HG02840 (cell line): ENCODE measurements around the gene SYPL2.
"Not testable (repeated sequence)": the region's sequence is repeated elsewhere in the genome, so short reads cannot be mapped to it uniquely, and the experiment has no call there.

ENCODE experiments used
- ATAC-seq: cut with Tn5 transposase; IDR thresholded peaks from one replicate; pipeline ENCODE4 v1.9.1; 2021; ENCODE audit warnings: mild to moderate bottlenecking, moderate library complexity, moderate number of reproducible peaks; ENCODE audit not compliant: unreplicated experiment, low FRiP score

Gene SYPL2

GRCh38 chr1:109466452-109467300, at the start of gene SYPL2:
TSS of gene SYPL2 (plus strand) at chr1:109466546. CDS start at chr1:109466844, 298 bp downstream.
- ATAC-seq, result no peak

- no peak for ATAC-seq
Measured at GRCh38 chr1:109423498-109423897, 42.8 kb upstream of the SYPL2 start.

- peak; percentile 37 for ATAC-seq
Measured at GRCh38 chr1:109425391-109426280, 40.7 kb upstream of the SYPL2 start.

DNA sequence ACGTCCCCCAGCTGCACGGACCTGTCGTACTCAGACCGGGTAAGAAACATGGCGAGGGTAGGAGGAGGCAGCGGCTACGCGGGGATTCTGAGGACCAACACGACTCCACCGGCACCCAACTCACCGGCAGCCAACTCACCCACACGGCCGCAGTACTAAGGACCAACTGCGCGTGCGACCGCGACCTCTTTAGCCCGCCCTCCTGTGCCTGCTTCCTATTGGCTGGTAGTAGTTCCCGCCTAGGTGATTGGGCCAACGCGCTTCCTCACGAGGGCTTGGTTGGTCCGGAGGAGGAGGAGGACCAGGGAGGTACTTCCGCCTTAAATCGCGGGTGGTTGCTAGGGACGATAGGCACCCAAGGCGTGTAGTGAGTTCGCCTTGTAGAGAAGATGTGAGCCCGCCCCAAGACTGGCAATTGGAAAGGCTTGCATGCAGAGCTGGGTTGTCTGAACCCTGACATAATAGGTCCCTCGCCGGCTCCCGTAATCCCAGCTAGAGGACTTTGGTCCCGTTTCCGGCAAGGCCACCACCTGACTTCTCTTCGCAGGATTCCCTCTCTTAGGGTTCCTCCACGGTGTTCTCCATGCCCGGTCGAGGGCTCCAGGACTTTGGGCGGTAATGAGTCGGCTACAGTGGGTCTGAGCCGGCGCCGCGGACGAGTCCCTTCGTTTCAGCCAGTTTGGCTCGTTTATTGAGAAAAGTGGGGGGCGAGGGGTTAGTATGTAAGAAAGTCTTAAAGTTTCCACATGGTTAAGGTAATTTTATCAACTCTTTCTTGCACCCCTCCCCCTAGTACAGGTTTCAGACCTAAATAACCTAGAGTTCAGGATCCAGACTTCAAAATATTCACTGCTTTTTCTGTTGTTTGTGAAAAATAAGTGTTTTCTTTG, 39.8 kb upstream of the SYPL2 start, which contains the start of gene PSMA5:
PSMA5 (minus strand) TSS at position 168 of the 890 bp plus-strand sequence; CDS start at position 50, 118 bp downstream.
- peak; percentile 98 for ATAC-seq

GRCh38 chr1:109427171-109427467, 39.2 kb upstream of the SYPL2 start:
- ATAC-seq, result no peak

DNA sequence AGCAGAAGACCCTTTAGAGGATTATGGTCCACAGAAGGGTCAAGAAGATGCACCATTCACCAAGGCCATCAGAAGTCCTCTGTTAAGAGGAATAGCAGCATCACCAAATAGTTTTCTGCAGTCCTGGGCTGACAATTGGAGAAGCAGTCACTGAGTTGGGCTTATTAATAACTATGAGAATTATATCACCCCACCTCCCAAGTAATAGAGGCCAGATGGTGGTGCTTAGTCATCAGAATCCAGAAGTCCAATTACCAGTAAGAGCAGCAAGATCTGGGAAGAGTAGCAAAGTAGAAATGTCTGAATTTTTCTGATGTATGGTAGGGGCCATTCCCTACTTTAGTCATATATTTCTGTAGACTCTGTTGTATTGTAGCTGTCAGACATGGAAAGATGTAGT, 34.0 kb upstream of the SYPL2 start:
- ATAC-seq, result no peak

DNA sequence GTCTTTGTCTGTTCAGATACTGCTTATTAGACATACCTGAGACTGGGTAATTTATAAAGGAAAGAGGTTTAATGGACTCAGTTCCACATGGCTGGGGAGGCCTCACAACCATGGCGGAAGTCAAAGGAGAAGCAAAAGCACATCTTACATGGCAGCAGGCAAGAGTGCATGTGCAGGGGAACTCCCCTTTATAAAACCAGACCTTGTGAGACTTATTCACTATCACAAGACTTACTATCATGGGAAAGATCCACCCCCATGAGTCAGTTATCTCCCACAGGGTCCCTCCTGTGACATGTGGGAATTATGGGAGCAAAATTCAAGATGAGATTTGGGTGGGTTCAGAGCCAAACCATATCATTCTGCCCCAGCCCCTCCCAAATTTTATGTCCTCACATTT, 33.0 kb upstream of the SYPL2 start:
- no peak for ATAC-seq

GRCh38 chr1:109434484-109434883, 31.9 kb upstream of the SYPL2 start:
- no peak for ATAC-seq

GRCh38 chr1:109438798-109439297, 27.5 kb upstream of the SYPL2 start:
- ATAC-seq, result no peak

- no peak for ATAC-seq
Measured at GRCh38 chr1:109441069-109441468, 25.3 kb upstream of the SYPL2 start.

- ATAC-seq, result no peak
Measured at GRCh38 chr1:109443476-109443875, 22.9 kb upstream of the SYPL2 start.

- no peak for ATAC-seq
Measured at GRCh38 chr1:109444346-109444745, 22.0 kb upstream of the SYPL2 start.

GRCh38 chr1:109445949-109446695, 20.2 kb upstream of the SYPL2 start:
- ATAC-seq, result not testable (repeated sequence)

DNA sequence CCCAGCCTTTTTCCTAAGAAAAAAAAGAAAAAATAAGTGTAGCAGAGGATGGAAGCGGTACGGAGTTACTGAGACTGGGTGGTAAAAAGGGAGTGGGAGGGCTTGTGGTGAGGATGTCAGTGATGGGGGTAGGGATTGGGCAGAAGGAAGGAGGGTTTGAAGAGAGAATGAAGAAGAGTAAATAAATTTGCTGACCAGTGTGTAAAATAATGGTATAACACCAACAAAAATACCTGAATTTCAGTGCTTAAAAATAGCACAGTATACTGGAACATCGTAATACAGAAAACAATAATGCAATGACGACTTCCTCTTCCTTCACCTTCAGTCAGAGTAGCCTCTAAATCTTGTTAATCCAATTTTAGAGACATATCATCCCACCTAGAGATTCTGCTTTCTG, 18.8 kb upstream of the SYPL2 start:
- no peak for ATAC-seq

DNA sequence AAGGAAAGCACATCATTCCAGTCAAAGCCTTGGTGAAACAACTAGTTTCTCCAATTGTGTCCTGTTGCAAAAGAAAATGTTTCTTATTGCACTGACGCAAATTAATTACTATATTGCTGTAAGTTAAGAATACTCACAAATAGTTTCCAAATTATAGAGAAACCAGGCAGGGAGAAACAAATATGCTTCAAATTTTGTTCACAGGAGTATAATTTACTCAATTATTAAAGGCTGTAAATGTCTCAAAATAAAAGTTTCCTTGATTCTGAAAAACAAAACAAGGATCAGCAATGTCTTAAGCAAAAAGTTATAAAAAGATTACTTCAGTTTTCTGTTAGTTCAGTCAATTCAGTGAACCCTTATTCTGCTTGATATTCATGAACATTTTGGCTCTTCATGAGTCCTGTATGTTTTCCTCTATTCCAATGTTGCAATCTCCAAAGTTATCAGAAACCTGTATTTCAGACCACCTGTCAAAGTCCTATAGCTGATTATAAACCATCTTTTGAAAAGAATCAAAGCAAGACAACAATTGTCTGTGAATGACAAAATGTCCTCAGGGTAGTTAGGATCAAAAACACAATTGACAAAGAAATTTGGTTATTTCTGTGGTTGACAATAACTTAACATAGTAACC, 11.7 kb upstream of the SYPL2 start:
- no peak for ATAC-seq

DNA sequence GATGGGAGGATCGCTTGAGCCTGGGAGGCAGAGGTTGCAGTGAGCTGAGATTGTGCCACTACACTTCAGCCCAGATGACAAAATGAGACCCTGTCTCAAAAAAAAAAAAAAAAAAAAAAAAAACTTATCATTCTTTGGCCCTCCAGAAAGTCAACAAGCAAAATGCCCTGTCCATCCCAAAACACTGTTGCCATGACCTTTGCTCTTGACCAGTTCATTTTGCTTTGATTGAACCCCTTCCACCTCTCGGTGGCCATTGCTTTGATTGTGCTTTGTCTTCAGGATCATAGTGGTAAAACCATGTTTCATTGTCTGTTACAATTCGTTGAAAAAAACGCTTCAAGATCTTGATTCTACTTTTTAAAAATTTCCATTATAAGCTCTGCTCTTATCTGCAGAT, 8.5 kb upstream of the SYPL2 start:
- ATAC-seq, result no peak

DNA sequence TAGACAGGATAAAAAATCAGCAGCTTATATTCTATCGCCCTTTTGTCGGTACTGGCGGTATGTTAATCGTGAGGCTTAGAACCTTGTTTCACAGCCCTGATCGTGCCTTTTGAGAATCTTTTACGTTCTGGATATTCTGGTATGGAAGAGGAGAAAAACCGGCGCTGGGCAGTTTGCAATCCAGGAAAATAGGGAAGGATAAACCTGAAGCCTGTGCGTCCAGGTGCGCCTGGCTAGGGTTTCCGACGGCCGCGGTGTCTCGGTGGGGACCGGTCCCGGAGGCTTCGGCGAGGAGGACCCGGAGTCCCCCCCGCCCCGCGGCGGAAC, 258 bp upstream of the SYPL2 start:
- no peak for ATAC-seq

GRCh38 chr1:109467301-109467777, 993 bp downstream of the SYPL2 start:
- no peak for ATAC-seq

DNA sequence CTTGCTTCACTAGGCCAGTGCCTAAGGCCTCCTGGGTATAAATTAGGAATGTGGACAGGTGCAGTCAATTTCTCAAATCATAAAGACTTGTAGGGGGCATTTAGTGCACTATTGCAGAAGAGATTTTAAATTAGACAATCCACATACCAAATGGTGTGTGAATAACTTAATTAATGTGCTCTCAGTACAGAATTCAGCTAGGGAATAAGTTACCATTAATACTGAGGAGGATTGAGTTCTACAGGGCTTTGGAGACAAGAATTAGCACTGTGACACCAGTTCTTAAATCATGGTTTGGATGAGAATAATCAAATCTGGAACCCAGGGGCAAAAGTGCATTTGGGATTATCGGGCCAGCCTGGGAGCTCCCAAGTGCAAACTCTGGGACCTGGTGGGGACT, 1.7 kb downstream of the SYPL2 start:
- ATAC-seq, result no peak
